ENCODE data around the gene CCDC180. TPM values are rescaled to one million over a fixed set of nuclear protein-coding genes. Genes with fewer than 3 reads are reported as not detected.

The CCDC180 gene
- total and polyA plus RNA-seq, 4 donors: 3.3 to 34.3 (median 10.1) TPM

DNA sequence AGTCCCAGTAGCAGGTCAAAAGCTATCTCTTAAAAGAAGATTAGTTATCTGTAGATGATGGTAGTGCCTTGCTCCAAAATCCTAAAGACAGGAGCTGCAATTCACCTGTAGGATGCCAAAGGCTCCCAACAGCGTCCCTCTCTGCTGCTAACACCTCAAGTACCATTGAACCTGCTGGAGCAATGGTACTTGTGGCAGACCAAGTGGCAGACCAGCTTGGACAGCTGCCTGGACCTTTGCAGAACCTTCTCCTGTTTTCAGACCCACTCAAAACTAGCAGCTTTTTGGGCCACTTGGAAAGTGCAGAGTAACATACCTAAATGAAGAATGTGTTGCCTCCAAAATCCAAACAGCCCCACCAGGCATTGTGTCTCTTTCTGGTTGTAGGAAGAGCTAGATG, 6.9 kb upstream of the CCDC180 start:
- no peak for DNase-seq
- 79 to 85% methylated on average over 1 of the region's 1 CpG for WGBS, 2 donors
- no peak for ATAC-seq (ENCODE audit: insufficient read depth, low FRiP score)

DNA sequence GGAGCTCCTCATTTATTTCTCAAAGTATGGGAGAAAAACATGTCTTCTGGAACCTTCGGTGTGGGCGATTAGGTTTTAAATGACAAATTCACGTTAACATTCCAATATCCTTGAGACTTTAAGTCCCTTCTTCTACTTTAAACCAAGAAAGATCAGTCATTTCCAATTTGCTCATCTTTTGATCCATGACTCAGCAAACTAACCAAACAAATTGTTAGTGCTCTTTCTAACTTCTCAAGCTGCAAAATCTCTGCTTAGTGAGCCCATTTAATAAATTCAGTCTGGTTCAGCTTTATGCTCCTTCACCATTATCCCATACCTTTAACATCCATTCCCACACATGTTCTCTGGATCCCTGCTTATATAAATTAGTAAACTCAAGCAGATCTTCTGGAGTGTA, 5.5 kb upstream of the CCDC180 start:
- Histone ChIP-seq H3K27ac (ENCODE audit: low read depth in 1 of 2, low read length in 1 of 2) (no peak overlapping the region), H3K4me1 (ENCODE audit: control insufficient read depth in 5 of 5, insufficient read depth in 5 of 5, low read length in 5 of 5) (peaks cover 0 to 3% (median 0%) of the 10 kb centered on the region in 5 donors), H3K36me3 (ENCODE audit: control insufficient read depth in 4 of 4, insufficient read depth in 4 of 4, low read length in 4 of 4) (peaks cover 0 to 4% (median 1%) of the 10 kb centered on the region in 4 donors), H3K4me3 (no peak overlapping the region), H3K27me3 (ENCODE audit: control insufficient read depth in 3 of 3, insufficient read depth in 3 of 3, low read length in 2 of 3) (no peaks in the 10 kb centered on the region), H3K9me3 (ENCODE audit: control insufficient read depth in 4 of 4, insufficient read depth in 3 of 4, low read length in 3 of 4) (peaks cover 0 to 5% (median 2%) of the 10 kb centered on the region in 4 donors), H3K9ac (ENCODE audit: insufficient read depth in 1 of 2, low read length in 2 of 2) (no peak overlapping the region)
- TF ChIP-seq, protein P1, sequence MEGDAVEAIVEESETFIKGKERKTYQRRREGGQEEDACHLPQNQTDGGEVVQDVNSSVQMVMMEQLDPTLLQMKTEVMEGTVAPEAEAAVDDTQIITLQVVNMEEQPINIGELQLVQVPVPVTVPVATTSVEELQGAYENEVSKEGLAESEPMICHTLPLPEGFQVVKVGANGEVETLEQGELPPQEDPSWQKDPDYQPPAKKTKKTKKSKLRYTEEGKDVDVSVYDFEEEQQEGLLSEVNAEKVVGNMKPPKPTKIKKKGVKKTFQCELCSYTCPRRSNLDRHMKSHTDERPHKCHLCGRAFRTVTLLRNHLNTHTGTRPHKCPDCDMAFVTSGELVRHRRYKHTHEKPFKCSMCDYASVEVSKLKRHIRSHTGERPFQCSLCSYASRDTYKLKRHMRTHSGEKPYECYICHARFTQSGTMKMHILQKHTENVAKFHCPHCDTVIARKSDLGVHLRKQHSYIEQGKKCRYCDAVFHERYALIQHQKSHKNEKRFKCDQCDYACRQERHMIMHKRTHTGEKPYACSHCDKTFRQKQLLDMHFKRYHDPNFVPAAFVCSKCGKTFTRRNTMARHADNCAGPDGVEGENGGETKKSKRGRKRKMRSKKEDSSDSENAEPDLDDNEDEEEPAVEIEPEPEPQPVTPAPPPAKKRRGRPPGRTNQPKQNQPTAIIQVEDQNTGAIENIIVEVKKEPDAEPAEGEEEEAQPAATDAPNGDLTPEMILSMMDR (IDR thresholded peaks at IDR 0.05; ENCODE audit: control extremely low read depth, extremely low read depth): no peak
- ATAC-seq (ENCODE audit: insufficient read depth, low FRiP score): no peak
- DNase-seq: no peak
- WGBS, 2 donors: 97% methylated on average over 3 of the region's 3 CpGs

More for the DNA sequence above, 6.9 kb upstream of the CCDC180 start:
- H3K4me1 ChIP-seq (ENCODE audit: control insufficient read depth in 5 of 5, insufficient read depth in 5 of 5, low read length in 5 of 5): peaks cover 0 to 3% (median 0%) of the 10 kb centered on the region in 5 donors
- H3K27me3 ChIP-seq (ENCODE audit: control insufficient read depth in 3 of 3, insufficient read depth in 3 of 3, low read length in 2 of 3): no peaks in the 10 kb centered on the region
- peaks cover 0 to 10% (median 3%) of the 10 kb centered on the region in 4 donors for H3K36me3 ChIP-seq (ENCODE audit: control insufficient read depth in 4 of 4, insufficient read depth in 4 of 4, low read length in 4 of 4)
- no peak overlapping the region for H3K27ac ChIP-seq (ENCODE audit: low read depth in 1 of 2, low read length in 1 of 2)
- H3K9ac ChIP-seq (ENCODE audit: insufficient read depth in 1 of 2, low read length in 2 of 2): no peak overlapping the region
- TF ChIP-seq, protein P1 (IDR thresholded peaks at IDR 0.05; ENCODE audit: control extremely low read depth, extremely low read depth): no peak
- H3K9me3 ChIP-seq (ENCODE audit: control insufficient read depth in 4 of 4, insufficient read depth in 3 of 4, low read length in 3 of 4): peaks cover 0 to 5% (median 2%) of the 10 kb centered on the region in 4 donors
- H3K4me3 ChIP-seq: no peak overlapping the region

DNA sequence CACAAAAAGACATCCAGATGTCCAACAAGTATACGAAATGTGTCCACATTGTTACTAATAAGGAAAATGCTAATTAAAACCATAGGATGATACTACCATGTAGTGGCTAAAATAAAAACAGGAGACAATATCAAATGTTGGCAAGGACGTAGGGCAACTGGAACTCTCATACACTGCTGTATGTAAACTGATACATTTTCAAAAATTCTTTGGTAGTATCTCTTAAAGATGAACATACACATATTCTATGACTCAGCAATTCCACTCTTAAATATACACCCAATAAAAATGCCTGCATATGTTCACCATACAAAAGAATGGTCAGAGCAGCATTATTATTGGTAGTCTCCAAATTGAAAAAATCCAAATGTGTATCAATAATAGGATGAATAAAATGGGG, 2.9 kb upstream of the CCDC180 start:
- no peak for DNase-seq
- TF ChIP-seq, protein P1 (IDR thresholded peaks at IDR 0.05; ENCODE audit: control extremely low read depth, extremely low read depth): no peak

More for the DNA sequence above, 2.9 kb upstream of the CCDC180 start:
- Histone ChIP-seq H3K36me3 (ENCODE audit: control insufficient read depth in 4 of 4, insufficient read depth in 4 of 4, low read length in 4 of 4) (peaks cover 0 to 5% (median 2%) of the 10 kb centered on the region in 4 donors), H3K27me3 (ENCODE audit: control insufficient read depth in 3 of 3, insufficient read depth in 3 of 3, low read length in 2 of 3) (peaks cover 0 to 10% (median 0%) of the 10 kb centered on the region in 3 donors), H3K9ac (ENCODE audit: insufficient read depth in 1 of 2, low read length in 2 of 2) (no peak overlapping the region), H3K4me1 (ENCODE audit: control insufficient read depth in 5 of 5, insufficient read depth in 5 of 5, low read length in 5 of 5) (peaks cover 0 to 11% (median 2%) of the 10 kb centered on the region in 5 donors), H3K4me3 (no peak overlapping the region), H3K27ac (ENCODE audit: low read depth in 1 of 2, low read length in 1 of 2) (no peak overlapping the region), H3K9me3 (ENCODE audit: control insufficient read depth in 4 of 4, insufficient read depth in 3 of 4, low read length in 3 of 4) (no peaks in the 10 kb centered on the region)
- ATAC-seq (ENCODE audit: insufficient read depth, low FRiP score): no peak
- WGBS, 2 donors: 95 to 98% methylated on average over 2 of the region's 2 CpGs
